ENCODE measurements around the gene TNFRSF1B.

- TF ChIP-seq STAT1 (IDR thresholded peaks at IDR 0.05; ENCODE audit: unreplicated experiment) (no peak), CTCF (conservative IDR thresholded peaks at IDR 0.05; ENCODE audit: low read depth in 2 of 2) (no peak), EZH2 (IDR thresholded peaks at IDR 0.05; ENCODE audit: low read depth, unreplicated experiment) (no peak), POLR2AphosphoS5 (IDR thresholded peaks at IDR 0.05; ENCODE audit: low read depth) (no peak), NANOG (IDR thresholded peaks at IDR 0.05; ENCODE audit: borderline replicate concordance) (no peak), REST (IDR thresholded peaks at IDR 0.05; ENCODE audit: unreplicated experiment) (no peak)
These were observed 84.7 kb downstream of the TNFRSF1B start for GRCh38 chr1:12251442-12251841.

Measured in GM23338 (cell line).